ENCODE results near the gene PTPRD.

DNA sequence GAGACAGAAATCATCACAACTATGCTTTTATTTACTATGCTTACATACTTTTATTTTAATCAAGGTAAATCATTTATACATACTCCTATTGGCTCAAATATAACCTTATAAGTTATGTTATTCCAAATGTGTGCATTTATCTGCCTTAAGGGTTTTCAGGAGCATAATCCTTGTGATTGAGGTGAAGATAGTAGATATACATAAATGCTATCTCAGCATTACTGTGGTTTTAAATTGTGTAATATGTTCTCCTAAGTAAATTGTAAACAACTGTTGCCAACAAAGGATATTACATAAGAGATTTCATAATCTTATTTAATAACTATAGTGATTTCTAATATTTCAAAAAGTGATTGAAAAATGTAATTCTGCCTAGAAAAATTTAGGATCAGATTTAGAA, 1438.4 kb downstream of the PTPRD start:
- TF ChIP-seq, protein P1, sequence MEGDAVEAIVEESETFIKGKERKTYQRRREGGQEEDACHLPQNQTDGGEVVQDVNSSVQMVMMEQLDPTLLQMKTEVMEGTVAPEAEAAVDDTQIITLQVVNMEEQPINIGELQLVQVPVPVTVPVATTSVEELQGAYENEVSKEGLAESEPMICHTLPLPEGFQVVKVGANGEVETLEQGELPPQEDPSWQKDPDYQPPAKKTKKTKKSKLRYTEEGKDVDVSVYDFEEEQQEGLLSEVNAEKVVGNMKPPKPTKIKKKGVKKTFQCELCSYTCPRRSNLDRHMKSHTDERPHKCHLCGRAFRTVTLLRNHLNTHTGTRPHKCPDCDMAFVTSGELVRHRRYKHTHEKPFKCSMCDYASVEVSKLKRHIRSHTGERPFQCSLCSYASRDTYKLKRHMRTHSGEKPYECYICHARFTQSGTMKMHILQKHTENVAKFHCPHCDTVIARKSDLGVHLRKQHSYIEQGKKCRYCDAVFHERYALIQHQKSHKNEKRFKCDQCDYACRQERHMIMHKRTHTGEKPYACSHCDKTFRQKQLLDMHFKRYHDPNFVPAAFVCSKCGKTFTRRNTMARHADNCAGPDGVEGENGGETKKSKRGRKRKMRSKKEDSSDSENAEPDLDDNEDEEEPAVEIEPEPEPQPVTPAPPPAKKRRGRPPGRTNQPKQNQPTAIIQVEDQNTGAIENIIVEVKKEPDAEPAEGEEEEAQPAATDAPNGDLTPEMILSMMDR (IDR thresholded peaks at IDR 0.05): no peak
- TF ChIP-seq, protein P2, sequence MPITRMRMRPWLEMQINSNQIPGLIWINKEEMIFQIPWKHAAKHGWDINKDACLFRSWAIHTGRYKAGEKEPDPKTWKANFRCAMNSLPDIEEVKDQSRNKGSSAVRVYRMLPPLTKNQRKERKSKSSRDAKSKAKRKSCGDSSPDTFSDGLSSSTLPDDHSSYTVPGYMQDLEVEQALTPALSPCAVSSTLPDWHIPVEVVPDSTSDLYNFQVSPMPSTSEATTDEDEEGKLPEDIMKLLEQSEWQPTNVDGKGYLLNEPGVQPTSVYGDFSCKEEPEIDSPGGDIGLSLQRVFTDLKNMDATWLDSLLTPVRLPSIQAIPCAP (CRISPR knock-in tag; IDR thresholded peaks at IDR 0.05): no peak
- TF ChIP-seq, protein P3, sequence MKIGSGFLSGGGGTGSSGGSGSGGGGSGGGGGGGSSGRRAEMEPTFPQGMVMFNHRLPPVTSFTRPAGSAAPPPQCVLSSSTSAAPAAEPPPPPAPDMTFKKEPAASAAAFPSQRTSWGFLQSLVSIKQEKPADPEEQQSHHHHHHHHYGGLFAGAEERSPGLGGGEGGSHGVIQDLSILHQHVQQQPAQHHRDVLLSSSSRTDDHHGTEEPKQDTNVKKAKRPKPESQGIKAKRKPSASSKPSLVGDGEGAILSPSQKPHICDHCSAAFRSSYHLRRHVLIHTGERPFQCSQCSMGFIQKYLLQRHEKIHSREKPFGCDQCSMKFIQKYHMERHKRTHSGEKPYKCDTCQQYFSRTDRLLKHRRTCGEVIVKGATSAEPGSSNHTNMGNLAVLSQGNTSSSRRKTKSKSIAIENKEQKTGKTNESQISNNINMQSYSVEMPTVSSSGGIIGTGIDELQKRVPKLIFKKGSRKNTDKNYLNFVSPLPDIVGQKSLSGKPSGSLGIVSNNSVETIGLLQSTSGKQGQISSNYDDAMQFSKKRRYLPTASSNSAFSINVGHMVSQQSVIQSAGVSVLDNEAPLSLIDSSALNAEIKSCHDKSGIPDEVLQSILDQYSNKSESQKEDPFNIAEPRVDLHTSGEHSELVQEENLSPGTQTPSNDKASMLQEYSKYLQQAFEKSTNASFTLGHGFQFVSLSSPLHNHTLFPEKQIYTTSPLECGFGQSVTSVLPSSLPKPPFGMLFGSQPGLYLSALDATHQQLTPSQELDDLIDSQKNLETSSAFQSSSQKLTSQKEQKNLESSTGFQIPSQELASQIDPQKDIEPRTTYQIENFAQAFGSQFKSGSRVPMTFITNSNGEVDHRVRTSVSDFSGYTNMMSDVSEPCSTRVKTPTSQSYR (CRISPR knock-in tag; IDR thresholded peaks at IDR 0.05): no peak
- TF ChIP-seq NFATC4 (CRISPR knock-in tag; IDR thresholded peaks at IDR 0.05): no peak
